GM21717 (cell line): ENCODE data around the gene SIRPD.

Experiments
- ATAC-seq: cut with Tn5 transposase; IDR thresholded peaks from one replicate; pipeline ENCODE4 v1.9.1; 2021; ENCODE audit warnings: mild to moderate bottlenecking, moderate library complexity; ENCODE audit not compliant: unreplicated experiment

The SIRPD gene

DNA sequence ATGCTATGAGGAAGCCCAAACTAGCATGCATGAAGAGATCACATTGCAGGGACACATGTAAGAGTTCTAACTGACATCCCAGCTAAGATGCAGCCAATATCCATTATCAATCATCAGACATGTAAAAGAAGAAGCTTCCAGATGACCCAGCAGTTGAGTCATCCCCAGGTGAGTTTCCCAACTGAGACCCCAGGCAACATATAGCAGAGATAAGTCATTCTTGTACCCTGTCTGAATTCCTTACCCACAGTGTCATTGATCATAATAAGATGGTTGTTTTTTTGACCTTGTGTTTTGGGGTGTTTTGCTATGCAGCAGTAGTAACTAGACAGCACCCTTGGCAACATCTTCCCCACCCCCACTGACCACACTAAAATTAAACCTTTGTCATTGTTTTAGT is 18.9 kb downstream of the SIRPD start:
- no peak for ATAC-seq

DNA sequence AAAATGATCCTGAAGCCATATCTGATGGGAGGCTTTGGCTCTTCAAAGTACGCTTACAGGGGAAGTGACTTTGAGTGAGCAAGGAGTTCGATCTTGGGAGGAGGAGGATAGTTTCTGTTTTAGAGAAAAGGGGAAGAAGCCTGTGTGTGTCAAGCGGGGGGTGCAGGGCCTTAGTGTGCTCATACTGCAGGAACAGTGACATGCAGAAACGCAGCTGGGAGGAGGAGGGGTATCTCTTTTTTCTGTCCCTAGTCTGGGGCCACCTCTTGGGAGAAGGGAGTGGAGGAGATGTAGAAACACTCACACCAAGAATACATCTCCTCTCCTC is 19.8 kb downstream of the SIRPD start:
- ATAC-seq = no peak

DNA sequence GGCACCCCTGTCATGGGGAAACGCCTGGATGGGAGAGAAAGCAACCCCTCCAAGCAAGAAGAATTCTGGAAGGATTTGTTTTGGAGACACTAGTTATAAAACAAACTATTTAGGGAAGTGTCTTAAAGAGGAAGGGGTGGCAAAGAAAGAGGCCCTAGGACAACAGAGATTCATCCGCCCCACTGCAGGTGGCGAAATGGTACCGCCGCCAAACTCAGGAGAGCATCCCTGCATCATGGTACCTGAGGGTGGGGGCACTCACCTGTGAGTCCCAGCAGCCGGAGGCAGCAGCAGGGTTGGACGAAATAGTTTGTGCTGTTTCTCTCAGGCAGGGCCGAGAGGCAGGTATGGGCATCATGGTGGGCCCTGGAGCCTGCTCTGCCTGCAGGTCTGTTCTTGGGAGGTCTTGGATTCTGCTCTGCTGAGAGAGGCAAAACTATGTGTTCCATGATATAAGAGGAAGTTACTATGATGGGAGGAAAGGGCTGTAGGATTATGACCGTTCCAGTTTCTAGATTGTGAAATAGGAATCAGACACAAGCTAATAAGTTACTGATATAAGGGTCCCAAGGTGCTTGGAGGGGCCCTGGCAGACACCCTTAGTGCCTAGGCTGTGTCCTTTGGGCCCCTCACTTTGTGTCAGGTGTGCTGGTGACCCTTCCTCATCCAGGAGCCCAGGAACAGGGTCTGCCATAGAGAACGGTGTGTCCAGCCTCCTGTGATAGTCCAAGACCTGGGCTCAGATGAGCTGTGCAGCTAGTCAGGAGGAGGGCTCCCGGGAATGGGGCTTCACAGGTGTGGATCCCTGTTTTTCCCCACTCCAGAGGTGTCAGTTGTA is 20.4 kb downstream of the SIRPD start:
- no peak for ATAC-seq

DNA sequence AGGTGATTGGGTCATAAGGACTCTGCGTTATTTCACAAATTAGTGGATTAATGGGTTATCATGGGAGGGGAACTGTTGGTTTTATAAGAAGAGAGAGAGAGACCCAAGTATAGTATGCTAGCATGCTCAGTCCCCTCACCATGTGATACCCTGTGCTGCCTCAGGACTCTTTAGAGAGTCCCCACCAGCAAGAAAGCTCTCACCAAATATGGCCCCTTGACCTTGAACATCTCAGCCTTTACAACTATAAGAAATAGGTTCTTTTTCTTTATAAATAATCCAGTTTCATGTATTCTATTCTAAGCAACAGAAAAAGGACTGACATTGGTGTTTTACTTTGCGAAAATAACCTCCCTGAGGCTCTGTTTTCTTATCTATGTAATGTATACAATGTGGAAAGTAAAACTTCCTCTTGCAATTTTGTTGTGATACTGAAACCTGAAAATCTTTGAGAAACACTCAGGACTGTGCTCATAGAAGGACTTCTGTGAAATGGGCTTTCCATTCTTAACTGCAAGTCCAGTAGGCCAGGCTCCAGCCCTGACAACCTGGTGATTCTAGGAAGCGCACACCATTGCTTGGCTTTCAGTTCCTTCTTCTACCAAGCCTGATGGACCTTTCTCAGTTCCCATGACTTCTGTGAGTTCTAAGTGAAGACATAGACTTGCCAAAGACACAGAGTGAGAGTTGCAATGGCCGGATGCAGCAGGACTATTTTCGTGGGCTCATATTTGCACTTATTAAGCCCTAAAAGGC is 21.9 kb downstream of the SIRPD start:
- peak; percentile 83 for ATAC-seq

DNA sequence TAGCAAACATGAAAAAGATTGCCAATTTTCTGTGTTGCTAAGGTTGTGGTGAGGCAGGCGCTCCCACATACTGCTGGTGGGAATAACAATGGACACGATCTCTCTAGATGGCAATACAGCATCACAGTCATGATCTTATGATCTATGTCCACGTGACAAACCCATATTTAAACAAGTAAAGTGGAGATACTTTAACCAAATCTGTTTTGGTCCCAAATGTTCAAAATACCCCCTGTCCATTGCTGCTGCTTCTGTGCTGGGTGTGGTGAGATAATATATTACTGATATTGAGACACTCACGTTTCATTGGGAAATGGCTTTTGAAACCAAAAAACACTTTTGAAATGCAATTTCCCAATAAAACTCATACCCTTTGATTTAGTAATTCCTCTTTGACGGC is 23.0 kb downstream of the SIRPD start:
- ATAC-seq = no peak

GRCh38 chr20:1533059-1533458 is 24.4 kb downstream of the SIRPD start:
- no peak for ATAC-seq

- ATAC-seq = no peak
Measured at GRCh38 chr20:1528811-1529210, 28.7 kb downstream of the SIRPD start.

- ATAC-seq = no peak
Measured at GRCh38 chr20:1527923-1528322, 29.6 kb downstream of the SIRPD start.

GRCh38 chr20:1526896-1527295 is 30.6 kb downstream of the SIRPD start:
- no peak for ATAC-seq

GRCh38 chr20:1526310-1526709 is 31.2 kb downstream of the SIRPD start:
- ATAC-seq = no peak

DNA sequence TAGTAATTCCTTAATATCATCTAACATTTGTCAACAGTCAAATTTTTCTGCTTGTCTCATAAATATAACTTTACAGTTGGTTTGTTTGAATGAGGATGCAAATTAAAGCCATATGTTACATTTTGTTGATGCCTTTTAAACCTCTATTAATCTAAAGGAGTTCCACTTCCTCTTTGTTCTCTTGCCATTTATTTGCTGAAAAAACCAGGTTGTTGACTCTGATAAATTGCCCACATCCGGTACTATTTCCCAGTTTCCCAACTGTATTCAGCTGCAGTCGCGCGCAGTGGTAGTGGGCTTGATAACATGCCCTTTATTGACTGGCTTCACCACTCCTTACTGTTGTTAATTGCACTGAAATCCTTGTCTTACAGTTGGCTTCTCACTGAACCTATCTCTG is 33.5 kb downstream of the SIRPD start:
- ATAC-seq = no peak

DNA sequence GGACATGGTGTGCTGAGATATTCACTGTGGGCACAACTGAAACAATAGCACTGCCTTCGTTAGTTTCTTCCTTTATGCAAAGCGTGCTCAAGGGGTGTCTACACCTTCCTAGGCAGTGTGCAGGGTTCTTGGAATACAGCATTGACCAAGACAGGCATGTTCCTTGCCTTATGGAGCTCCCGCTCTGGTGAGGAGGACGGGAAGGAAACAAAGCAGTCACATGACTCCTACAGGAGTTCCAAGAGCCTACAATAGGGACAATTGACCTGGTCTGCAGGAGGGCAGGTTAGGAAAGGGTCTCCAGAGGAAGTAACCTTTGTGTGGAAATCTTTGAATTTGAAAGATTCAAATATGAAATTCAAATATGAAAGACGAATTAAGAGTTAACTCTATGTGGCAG is 40.5 kb downstream of the SIRPD start:
- ATAC-seq = no peak

GRCh38 chr20:1513801-1514200 is 43.7 kb downstream of the SIRPD start:
- ATAC-seq = no peak

- ATAC-seq = no peak
Measured at GRCh38 chr20:1509237-1509636, 48.3 kb downstream of the SIRPD start.

GRCh38 chr20:1508574-1508973 is 48.9 kb downstream of the SIRPD start:
- ATAC-seq = no peak

DNA sequence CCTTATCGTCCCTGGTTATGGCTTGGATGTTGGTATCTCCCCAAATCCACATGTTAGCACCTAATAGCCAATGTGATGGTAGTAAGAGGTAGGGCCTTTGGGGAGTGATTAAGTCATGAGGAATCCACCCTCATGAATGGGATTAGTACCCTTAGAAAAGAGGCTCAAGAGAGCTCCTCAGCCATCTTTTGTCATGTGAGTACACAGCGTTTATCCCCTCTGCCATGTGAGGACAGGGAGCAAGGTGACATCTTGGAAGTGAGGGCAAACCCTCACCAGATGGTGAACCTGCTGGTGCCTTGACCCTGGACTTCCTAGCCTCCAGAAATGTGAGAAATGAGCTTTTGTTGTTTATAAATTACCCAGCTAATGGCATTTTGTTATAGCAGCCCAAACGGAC is 50.2 kb downstream of the SIRPD start:
- no peak for ATAC-seq

DNA sequence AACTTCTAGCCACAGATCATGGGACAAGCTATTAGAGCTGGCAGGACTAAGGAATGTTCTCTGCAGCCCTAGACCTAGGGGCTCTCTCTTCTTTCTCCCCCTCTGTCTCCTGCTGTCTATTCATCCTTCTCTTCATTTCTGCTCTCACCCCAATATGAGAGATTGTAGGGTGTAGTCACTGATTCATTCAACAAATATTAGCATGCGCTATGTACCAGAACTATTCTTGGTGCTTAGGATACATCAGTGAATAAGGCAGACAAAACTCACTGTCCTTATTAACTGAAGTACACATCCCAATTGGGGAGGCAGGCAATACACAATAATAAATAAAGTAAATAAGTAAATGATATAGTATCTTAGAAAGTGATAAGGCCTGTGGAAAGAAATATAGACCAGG is 51.6 kb downstream of the SIRPD start:
- ATAC-seq = no peak

DNA sequence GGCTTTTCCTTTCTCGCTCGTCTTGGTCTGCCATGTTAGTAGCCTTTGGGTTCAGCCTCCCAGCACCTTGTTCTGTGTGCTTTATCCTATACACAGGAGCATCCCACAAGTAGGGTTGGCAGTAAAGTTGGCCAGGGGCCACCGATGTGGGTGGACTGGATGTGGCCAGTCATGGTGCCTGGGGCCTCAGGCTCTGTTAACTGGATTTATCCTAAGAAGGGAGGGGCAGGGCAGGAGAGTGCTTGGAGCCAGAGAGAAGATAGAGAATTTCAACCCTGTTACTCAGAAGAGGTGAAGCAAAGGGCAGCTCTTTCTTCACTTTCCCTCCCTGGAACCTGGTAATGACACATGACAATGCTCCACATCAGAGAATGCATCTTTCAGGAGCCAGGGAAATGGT is 52.1 kb downstream of the SIRPD start:
- ATAC-seq = no peak

DNA sequence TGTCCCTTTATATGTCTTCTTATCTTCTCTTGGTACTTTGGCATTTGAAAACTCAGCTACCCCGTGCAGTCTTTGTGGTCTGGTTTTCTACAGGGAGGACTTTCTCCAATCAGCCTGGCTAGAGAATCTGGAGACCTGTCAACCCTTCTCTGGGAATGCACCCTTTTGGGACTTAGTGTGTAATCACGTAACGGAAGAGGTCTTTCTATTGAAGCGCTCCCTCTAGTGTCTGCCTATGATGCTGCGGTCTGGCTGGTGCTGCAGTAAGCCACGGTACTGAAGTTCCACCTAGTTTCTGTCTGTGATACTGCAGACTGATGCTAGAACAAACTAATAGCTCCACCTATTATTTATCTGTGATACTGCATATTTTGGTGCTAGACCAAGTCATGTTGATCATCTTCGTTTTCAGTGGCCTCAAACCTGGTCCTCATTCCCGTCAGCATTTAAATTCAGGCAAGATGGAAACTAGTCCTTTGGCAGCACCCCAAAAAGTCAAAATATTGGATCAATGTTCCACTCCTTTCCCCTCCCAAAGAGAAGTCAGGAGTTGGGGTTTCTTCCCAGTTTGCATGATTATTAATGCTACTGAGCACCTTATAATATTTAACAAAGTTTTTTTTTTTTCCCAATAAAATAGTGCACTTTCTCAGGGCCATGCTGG is 53.8 kb downstream of the SIRPD start:
- peak; percentile 87 for ATAC-seq

DNA sequence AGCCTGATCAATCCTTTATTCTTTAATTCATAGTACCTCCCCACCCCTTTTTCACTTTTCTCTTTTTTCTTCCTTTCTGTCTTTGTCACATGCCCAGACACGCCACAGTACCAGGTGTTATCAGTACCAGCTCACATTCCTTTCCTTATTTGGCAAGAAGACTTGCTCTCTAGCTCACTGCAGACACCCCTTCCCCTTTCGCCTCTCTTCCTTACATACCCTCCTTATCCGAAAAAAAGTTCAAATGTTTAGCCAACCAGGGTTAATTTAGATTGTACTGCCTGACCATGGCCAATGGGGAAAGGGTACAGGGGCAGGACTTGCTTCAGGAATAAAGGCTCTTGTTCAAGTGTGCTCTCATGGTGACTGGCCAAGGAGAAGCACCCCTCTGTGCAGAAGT is 57.0 kb downstream of the SIRPD start:
- no peak for ATAC-seq

DNA sequence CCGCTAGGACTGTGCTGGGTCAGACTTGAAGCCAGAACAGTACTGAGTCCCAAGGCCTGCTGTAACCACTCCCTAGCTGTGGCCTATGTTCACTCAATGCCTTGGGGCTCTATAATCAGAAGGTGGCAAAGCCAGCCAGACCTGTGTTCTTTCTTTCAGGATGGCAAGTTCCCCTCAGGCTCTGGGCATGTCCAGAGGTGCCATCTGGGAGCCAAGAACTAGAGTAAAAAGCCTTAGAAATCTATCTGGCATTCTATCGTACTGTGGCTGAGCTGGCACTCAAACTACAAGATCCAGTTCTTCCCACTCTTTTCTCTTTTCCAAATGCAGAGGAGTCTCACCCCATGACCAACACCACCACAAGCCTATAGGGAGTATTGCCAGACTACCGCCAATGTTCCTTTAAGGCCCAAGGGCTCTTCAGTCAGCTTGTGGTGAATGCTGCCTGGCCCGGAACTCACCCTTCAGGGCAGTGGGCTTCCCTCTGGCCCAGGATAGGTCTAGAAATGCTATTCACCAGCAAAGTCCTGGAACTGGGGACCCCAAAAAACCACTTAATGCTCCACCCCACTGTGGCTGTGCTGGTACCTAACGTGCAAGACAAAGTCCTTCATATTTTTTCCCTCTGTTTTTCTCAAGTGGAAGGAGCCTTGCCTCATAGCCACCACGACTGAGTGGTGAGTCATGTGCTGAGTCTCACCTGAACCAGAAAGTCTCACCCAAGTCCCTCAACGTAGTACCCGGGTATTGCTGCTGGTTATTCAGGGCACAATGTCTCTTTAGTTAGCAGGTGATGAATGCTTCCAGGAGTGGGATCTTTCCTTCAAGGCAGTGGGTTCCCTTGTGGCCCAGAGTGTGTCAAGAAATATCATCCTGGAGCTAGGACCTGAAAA is 57.7 kb downstream of the SIRPD start:
- ATAC-seq = no peak
